T-helper 2 cell (primary cell): ENCODE measurements around the gene ITGB1BP2.
A peak's percentile ranks its signal among the peaks of the same experiment; 100 is the strongest.
"Not testable (repeated sequence)": the region's sequence is repeated elsewhere in the genome, so short reads cannot be mapped to it uniquely, and the experiment has no call there.

ENCODE experiments used
- DNase-seq, 5 experiments: peaks; one replicate each; pipeline versions ENCODE4 v3.0.0 to v3.0.0-alpha.2; 2012 to 2022
- total RNA-seq, 2 donors: gene quantifications; one replicate each; lab custom pipeline; 2026; lab: John Stamatoyannopoulos, UW

Gene ITGB1BP2
- 1.5 to 2.2 reads per million in 2 donors for total RNA-seq

GRCh38 chrX:71301195-71301924 is at the start of gene ITGB1BP2:
TSS of gene ITGB1BP2 (plus strand) at chrX:71301750. CDS start at chrX:71301807, 57 bp downstream.
- no peak for DNase-seq

- no peak for DNase-seq
Measured at GRCh38 chrX:71252221-71252620, 49.3 kb upstream of the ITGB1BP2 start.

GRCh38 chrX:71253253-71254091 is 48.1 kb upstream of the ITGB1BP2 start:
- DNase-seq = peak in 3 of 5 experiments; percentile 3 to 34 (median 13)

GRCh38 chrX:71254092-71254963 is 47.2 kb upstream of the ITGB1BP2 start, which contains the start of gene ZMYM3:
TSS of gene ZMYM3 (minus strand) at chrX:71254140. CDS start at chrX:71253255, 885 bp downstream.
- peak; percentile 45 to 92 (median 73) for DNase-seq

- no peak for DNase-seq
Measured at GRCh38 chrX:71256051-71256450, 45.5 kb upstream of the ITGB1BP2 start.

GRCh38 chrX:71256856-71257255 is 44.7 kb upstream of the ITGB1BP2 start:
- DNase-seq = no peak

- not testable (repeated sequence) for DNase-seq
Measured at GRCh38 chrX:71268624-71269023, 32.9 kb upstream of the ITGB1BP2 start.

- no peak for DNase-seq
Measured at GRCh38 chrX:71269801-71270395, 31.7 kb upstream of the ITGB1BP2 start.

- DNase-seq = not testable (repeated sequence)
Measured at GRCh38 chrX:71272313-71272712, 29.2 kb upstream of the ITGB1BP2 start.

GRCh38 chrX:71281300-71281699 is 20.2 kb upstream of the ITGB1BP2 start:
- not testable (repeated sequence) for DNase-seq

- peak in 3 of 5 experiments; percentile 22 to 76 (median 43) for DNase-seq
Measured at GRCh38 chrX:71282514-71283402, 18.8 kb upstream of the ITGB1BP2 start.

GRCh38 chrX:71283403-71284143 is 18.0 kb upstream of the ITGB1BP2 start, which contains the start of gene NONO:
TSS of gene NONO (plus strand) at chrX:71283635. CDS start at chrX:71290638, 7,003 bp downstream.
- DNase-seq = peak; percentile 44 to 99 (median 76)

- DNase-seq = no peak
Measured at GRCh38 chrX:71285929-71286328, 15.6 kb upstream of the ITGB1BP2 start.

GRCh38 chrX:71291381-71291780 is 10.2 kb upstream of the ITGB1BP2 start:
- no peak for DNase-seq

- no peak for DNase-seq
Measured at GRCh38 chrX:71292669-71293365, 8.7 kb upstream of the ITGB1BP2 start.

- DNase-seq = no peak
Measured at GRCh38 chrX:71296806-71297205, 4.7 kb upstream of the ITGB1BP2 start.

- no peak for DNase-seq
Measured at GRCh38 chrX:71298119-71298518, 3.4 kb upstream of the ITGB1BP2 start.

GRCh38 chrX:71300064-71300463 is 1.5 kb upstream of the ITGB1BP2 start:
- DNase-seq = not testable (repeated sequence)

- not testable (repeated sequence) for DNase-seq
Measured at GRCh38 chrX:71300495-71300894, 1.1 kb upstream of the ITGB1BP2 start.
